GM04503 (cell line): ENCODE results near the gene B4GALT3.
"Not testable (repeated sequence)": the region's sequence is repeated elsewhere in the genome, so short reads cannot be mapped to it uniquely, and the experiment has no call there.

Experiments used
- DNase-seq: peaks from one replicate; pipeline ENCODE4 v3.0.0-alpha.2; 2012; ENCODE audit warnings: low read depth

Gene B4GALT3

GRCh38 chr1:161177112-161177935 is at the start of gene B4GALT3:
TSS of gene B4GALT3 (minus strand) at chr1:161177507. CDS start at chr1:161176060, 1,447 bp downstream.
- no peak for DNase-seq

DNA sequence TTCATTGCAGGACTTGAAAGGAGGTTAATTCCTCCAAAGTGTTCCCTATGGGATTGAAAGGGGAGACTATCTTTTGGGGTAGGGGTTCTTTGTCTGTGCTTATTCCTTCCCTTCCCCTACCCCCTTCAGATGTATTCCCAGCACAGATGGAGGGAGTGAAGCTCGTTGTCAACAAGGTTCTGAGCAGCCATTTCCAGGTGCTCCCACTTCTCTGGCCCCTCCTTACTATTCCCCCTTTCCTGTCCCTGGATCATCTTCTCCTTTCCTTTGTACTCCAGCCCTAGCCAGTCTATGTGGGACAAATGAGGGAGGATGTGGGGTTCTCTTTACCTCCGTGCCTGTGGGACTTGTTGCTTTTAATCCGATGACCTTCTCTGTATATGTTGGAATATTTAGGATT is 49.5 kb upstream of the B4GALT3 start:
- no peak for DNase-seq

DNA sequence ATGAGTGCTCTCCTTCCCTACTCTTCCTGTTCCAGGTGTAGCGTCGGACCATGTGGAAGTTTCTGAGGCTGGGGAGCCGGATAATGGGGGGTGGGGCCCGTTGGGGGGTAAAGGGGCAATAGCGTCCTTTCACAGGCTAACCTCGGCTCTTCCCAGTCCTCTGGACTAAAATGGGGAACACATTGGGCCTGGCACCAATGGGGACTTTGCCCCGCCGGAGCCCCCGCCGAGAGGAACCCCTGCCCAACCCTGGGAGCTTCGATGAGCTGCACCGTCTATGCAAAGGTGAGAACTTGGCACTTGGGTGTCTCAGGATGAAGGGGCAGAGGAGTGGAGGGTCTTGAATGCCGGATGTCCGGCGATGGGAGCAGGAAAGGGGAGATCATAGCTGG is 49.0 kb upstream of the B4GALT3 start:
- DNase-seq: no peak

- peak; percentile 98 for DNase-seq
Observed at GRCh38 chr1:161225534-161226319, 48.4 kb upstream of the B4GALT3 start, which contains the start of gene TOMM40L. TSS of gene TOMM40L (plus strand) at chr1:161226060. CDS start at chr1:161226490, 430 bp downstream.

DNA sequence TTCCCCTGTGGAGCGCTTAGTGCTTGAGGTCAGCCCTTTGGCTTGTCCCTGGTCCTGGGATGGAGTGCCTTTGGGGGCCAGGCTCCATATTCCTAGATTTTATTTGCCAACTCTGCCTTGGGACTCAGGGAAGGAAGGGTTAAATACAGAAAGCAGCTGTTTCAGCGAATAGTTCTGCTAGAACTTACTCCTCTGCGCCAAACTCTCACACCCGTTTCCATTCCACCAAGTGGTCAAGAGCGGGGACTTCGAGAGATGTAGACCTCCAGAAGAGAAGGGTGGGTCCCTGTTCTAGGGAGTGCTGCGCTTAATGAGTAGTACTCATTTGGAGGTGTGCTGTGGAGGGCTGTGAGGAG is 47.8 kb upstream of the B4GALT3 start:
- DNase-seq: no peak

DNA sequence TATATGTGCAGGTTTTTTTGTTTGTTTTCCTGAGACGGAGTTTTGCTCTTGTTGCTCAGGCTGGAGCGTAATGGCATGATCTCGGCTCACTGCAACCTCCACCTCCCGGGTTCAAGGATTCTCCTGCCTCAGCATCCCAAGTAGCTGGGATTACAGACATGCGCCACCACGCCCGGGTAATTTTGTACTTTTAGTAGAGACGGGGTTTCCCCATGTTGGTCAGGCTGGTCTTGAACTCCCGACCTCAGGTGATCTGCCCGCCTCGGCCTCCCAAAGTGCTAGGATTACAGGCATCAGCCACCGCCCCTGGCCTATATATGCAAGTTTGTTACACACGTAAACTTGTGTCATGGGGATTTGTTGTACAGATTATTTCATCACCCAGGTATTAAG is 47.4 kb upstream of the B4GALT3 start:
- not testable (repeated sequence) for DNase-seq

GRCh38 chr1:161223805-161224694 is 46.7 kb upstream of the B4GALT3 start:
- DNase-seq: no peak

- no peak for DNase-seq
Observed at GRCh38 chr1:161222175-161223019, 45.1 kb upstream of the B4GALT3 start.

DNA sequence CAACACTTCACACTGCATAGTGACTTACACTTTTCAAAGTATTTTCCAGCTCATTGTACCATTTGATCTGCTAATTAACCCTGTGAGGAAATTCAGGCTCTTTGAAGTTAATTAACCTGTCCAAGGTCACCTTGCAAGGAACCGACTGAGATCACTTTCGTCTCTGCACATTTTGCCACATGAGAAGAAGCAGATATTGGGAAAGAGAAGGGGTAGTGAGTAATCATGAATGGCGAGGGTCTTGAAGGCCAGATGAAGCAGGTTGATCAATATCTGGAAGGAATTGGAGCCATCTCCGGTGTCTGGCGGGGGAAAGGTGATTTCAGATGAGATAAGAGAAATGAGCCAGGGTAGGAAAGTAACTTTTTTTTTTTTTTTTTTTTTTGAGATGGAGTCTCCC is 42.7 kb upstream of the B4GALT3 start:
- no peak for DNase-seq

GRCh38 chr1:161219078-161219892 is 42.0 kb upstream of the B4GALT3 start:
- DNase-seq: no peak

- no peak for DNase-seq
Observed at GRCh38 chr1:161218301-161219077, 41.2 kb upstream of the B4GALT3 start.

- no peak for DNase-seq
Observed at GRCh38 chr1:161217831-161218230, 40.5 kb upstream of the B4GALT3 start.

DNA sequence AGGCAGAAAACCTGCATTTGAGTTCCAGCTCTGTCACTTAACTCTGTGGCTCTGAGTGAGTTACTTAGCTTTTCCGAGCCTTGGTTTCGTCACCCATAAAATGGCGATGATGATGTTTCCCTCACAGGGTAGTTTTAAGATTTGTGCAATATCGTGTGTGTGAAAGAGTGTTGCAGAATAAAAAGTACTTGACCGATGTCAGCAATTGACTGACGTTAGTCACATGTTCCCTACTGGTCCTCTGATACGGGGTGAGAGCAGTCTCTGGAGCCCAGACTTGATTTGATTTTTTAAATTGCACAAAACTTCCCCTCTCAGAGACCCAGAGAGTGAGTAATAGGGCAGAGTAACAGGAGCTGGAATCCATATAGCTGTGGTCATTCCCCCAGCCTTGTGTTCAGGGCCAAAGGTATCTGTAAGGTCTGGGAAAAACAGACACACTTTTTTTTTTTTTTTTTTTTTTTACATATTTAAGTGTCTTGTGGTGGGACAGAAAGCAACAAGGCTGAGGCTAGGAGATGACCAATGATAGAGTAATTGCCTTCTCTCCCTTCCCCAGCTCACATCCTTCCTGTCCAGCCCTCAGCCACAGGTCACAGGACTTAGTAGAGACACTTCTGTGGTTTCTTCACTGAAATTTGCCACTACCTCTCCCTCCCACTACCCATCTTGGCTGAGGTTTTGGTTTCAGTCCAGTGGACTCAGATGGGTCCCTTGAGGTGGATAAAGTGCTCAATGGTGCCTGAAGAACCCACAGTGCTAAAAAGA is 39.8 kb upstream of the B4GALT3 start:
- peak; percentile 52 for DNase-seq

DNA sequence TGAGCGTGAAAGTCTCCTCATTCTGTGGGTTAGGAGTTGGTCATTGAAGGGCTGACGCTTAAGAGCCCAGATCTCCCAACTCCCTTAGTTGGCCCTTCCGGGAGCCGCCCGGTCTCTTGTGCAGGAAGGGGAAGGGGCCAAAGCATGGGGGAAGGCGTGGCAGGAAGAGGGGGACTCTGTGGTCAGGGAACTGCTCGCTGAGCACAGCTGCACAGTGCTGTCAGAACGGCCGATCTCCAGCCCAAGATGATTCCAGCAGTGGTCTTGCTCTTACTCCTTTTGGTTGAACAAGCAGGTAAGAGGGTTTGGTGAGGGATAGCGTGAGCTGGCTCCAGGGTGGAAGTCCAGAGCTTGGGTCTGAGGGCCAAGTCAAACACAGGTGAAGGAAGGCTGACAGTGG is 37.8 kb upstream of the B4GALT3 start, which contains the start of gene FCER1G:
Gene FCER1G (plus strand): TSS at position 220 of the 400 bp plus-strand sequence. CDS start 27 bp downstream, at position 247.
- no peak for DNase-seq

GRCh38 chr1:161214369-161214768 is 37.1 kb upstream of the B4GALT3 start:
- no peak for DNase-seq

- no peak for DNase-seq
Observed at GRCh38 chr1:161209790-161210409, 32.6 kb upstream of the B4GALT3 start.

- no peak for DNase-seq
Observed at GRCh38 chr1:161207173-161207572, 29.9 kb upstream of the B4GALT3 start.
